HG03558 (cell line): Measurements from ENCODE around the gene ZNF446.
A peak's percentile ranks its signal among the peaks of the same experiment; 100 is the strongest.
"Not testable (repeated sequence)": the region's sequence is repeated elsewhere in the genome, so short reads cannot be mapped to it uniquely, and the experiment has no call there.

Experiments
- ATAC-seq: cut with Tn5 transposase; IDR thresholded peaks from one replicate; pipeline ENCODE4 v1.9.1; 2021; ENCODE audit warnings: moderate number of reproducible peaks; ENCODE audit not compliant: unreplicated experiment; ENCODE audit errors: extremely low read depth

The ZNF446 gene

DNA sequence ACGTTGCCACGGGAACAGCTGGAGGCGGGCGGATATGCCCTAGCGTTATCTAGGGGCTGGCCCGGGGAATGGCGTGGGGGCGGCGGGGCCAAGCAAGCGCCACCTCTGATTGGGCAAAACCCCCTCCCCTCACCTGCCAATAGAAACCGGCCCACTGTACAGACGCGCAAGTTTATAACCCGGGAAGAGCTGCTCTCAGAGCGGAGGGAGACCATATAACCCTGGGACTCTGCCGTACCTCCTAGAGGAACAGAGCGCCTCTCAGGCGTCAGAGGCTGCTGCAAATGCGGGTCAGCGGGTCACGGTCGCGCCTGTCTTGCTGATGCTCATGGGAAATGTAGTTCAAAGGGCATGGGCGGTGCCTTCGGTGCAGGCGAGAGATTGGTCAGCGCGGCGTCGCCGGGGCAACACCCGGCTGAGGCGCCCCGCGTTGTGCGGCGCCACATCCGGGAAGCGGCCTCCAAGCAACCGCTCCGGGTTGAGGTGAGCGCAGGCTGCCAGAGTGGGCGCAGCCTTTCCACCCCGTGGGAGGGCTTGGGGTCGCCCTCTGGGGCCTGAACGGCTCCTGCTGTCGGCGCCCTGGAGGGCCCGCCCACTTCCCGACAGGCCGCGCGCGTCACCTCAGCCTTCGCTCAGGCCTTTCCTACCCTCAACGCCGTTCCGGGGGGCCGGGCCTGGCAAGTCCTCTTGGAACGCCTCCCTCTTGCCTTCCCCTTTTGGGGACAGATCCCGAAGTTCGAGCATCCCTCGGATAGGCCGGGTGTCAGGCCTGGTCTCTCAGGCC is at the start of gene ZNF446:
ZNF446 (plus strand) TSS at position 639 of the 784 bp plus-strand sequence. CDS start 867 bp downstream, outside the sequence.
- ATAC-seq, result peak; percentile 56

DNA sequence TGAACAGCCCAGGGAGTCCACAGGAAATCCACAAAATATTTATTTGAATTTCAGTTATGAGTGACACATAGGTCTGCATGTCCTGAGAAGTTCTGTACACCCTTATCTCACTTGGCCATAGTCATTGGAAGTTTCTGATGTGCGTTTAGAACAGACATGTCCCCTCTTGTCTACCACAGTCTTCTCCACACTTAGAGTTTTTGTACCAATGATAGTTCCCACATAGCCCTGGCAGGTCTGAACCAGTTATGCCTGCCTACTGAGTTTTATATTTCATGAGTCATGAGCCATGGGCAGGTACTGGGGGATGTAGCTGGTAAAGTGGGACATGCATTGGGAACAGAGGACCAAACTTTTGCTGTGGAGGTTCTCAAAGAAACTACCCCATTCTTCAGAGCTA is 47.5 kb upstream of the ZNF446 start:
- no peak for ATAC-seq

GRCh38 chr19:58429745-58430144 is 46.4 kb upstream of the ZNF446 start:
- ATAC-seq, result no peak

GRCh38 chr19:58434217-58434616 is 41.9 kb upstream of the ZNF446 start:
- no peak for ATAC-seq

- ATAC-seq, result peak; percentile 95
These were observed 36.3 kb upstream of the ZNF446 start, which contains the start of gene ZNF132 for GRCh38 chr19:58439576-58440554. ZNF132 (minus strand) TSS chr19:58440153; CDS start chr19:58439821, 332 bp downstream.

- no peak for ATAC-seq
These were observed 35.6 kb upstream of the ZNF446 start for GRCh38 chr19:58440556-58440955.

- ATAC-seq, result not testable (repeated sequence)
These were observed 33.2 kb upstream of the ZNF446 start for GRCh38 chr19:58442986-58443385.

DNA sequence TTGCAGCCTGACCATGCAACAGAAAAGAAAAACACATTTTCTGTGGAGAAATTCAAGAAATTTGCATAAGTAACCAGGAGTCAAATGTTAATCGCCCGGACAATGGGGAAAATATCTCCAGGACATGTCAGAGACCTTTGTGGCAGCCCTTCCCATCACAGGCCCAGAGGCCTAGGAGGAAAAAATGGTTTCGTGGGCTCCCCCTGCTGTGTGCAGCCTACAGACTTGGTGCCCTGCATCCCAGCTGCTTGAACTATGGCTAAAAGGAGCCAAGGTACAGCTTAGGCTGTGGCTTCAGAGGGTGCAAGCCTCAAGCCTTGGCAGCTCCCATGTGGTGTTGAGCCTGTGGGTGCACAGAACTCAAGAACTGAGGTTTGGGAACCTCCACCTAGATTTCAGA is 27.3 kb upstream of the ZNF446 start:
- not testable (repeated sequence) for ATAC-seq

DNA sequence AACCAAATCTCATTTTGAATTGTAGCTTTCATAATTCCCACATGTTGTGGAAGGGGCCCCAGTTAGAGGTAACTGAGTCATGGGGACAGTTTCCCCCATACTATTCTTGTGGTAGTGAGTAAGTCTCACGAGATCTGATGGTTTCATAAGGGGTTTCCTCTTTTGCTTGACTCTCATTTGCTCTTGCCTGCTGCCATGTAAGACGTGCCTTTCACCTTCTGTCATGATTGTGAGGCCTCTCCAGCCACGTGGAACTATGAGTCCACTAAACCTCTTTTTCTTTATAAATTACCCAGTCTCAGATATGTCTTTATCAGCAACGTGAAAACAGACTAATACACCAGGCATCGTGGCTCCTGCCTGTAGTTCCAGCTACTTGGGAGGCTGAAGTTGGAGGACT is 26.2 kb upstream of the ZNF446 start:
- ATAC-seq, result not testable (repeated sequence)

- ATAC-seq, result no peak
These were observed 25.2 kb upstream of the ZNF446 start for GRCh38 chr19:58450856-58451357.

GRCh38 chr19:58451358-58452101 is 24.6 kb upstream of the ZNF446 start, which contains the start of gene ZNF324B:
ZNF324B (plus strand) TSS chr19:58451622; CDS start chr19:58453702, 2,080 bp downstream.
- ATAC-seq, result peak; percentile 79

- no peak for ATAC-seq
These were observed 22.4 kb upstream of the ZNF446 start for GRCh38 chr19:58453743-58454142.

GRCh38 chr19:58455306-58455705 is 20.8 kb upstream of the ZNF446 start:
- ATAC-seq, result no peak

GRCh38 chr19:58456111-58456510 is 20.0 kb upstream of the ZNF446 start:
- ATAC-seq, result no peak

GRCh38 chr19:58460039-58460438 is 16.1 kb upstream of the ZNF446 start:
- ATAC-seq, result no peak

DNA sequence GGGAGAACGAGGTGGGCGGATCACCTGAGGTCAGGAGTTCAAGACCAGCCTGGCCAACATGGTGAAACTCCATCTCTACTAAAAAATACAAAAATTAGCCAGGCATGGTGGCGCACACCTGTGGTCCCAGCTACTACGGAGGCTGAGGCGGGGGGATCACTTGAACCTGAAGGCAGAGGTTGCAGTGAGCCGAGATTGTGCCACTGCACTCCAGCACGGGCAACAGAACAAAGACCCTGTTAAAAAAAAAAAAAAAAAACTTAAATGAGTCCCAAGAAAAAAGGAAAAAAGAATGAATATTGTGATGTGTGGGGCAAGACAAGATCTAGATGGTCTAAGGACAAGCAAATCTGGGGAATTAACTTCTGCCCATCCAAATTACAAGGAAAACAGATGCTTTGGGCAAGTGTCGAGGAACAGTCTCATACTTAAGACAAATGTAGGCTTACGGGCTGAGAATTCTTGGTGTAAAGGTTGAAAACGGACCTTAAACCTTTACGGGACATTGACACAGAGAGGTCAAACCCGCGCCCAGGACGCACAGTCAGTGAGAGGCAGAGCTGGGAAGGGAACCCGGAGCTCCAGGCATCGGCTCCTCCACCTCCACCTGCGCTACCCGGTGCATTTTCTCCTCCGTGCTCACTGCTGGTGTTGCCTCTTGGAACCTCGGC is 9.9 kb upstream of the ZNF446 start:
- ATAC-seq, result no peak

GRCh38 chr19:58466760-58467589 is 9.2 kb upstream of the ZNF446 start, which contains the start of gene ZNF324:
ZNF324 (plus strand) TSS chr19:58467080; CDS start chr19:58469186, 2,106 bp downstream.
- ATAC-seq, result peak; percentile 81

- ATAC-seq, result no peak
These were observed 7.8 kb upstream of the ZNF446 start for GRCh38 chr19:58468216-58468839.
